GM19240 (cell line): ENCODE results near the gene ACADM.
"Not testable (repeated sequence)": the region's sequence is repeated elsewhere in the genome, so short reads cannot be mapped to it uniquely, and the experiment has no call there.

Experiments used
- DNase-seq: peaks from one replicate; pipeline ENCODE4 v3.0.0; 2011; ENCODE audit warnings: low spot score; ENCODE audit not compliant: insufficient read length

ACADM gene

DNA sequence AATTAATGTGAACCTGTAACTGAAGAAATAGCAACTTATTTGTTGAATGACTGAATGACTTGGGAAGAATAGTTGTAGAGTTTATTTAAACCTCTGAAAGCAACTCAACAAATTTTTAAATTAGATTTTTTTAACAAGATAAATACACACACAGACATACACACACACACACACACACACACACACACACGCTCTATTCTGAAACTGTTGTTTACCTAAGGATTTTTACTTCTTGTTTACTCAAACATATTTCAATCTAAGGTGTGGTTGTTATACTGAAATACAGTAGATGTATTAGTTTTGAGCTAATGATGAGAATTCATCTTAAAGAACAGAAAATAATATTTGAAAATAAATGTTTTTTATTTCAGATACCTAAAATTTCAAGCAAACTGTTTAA is 11.5 kb downstream of the ACADM start:
- no peak for DNase-seq

DNA sequence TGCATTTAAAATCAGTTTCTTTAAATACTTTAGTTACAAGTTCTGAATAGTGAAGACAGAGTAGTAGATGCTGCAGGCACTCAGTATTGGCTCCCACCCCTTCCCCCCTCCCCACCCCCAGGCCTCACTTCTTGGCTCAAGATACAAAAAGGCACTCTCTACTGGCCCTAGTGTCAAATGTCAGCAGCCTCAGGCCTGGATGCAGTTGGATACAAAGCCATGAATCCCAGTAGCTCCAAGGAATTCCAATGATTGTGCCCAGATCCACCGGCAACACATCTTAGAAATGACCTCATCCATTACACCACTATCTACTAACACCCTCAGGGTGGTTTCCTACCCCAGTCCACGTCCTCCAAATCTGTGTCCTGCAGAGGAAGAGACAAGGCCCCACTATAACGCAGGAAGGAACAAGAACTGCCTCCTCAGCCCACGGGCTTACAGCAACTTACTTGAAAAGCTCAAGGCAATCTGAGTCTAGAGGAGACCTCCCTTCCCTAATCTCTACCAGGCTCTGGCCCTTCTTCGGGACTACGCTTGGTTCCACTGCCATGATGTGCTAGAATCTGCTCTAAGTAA is 17.6 kb downstream of the ACADM start:
- no peak for DNase-seq

DNA sequence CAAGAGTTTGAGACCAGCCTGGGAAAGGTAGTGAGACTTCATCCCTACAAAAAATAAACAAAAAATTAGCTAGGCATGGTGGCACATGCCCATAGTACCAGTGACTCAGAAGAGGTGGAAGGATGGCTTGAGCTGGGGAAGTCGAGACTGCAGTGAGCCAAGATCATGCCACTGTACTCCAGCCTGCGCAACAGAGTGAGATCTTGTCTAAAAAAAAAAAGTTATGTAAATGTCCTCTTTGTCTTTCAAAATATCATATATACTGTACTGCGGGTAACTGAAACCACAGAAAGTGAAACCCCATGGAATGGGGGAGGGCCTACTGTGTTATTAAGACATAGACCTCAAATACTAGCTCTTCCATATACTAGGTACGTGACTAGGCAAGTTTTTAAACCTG is 20.8 kb downstream of the ACADM start:
- DNase-seq = peak; percentile 6

DNA sequence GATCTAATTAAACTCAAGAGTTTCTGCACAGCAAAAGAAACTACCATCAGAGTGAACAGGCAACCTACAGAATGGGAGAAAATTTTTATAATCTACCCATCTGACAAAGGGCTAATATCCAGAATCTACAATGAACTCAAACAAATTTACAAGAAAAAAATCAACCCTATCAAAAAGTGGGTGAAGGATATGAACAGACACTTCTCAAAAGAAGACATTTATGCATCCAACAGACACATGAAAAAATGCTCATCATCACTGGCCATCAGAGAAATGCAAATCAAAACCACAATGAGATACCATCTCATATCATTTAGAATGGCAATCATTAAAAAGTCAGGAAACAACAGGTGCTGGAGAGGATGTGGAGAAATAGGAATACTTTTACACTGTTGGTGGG is 32.7 kb downstream of the ACADM start:
- not testable (repeated sequence) for DNase-seq

DNA sequence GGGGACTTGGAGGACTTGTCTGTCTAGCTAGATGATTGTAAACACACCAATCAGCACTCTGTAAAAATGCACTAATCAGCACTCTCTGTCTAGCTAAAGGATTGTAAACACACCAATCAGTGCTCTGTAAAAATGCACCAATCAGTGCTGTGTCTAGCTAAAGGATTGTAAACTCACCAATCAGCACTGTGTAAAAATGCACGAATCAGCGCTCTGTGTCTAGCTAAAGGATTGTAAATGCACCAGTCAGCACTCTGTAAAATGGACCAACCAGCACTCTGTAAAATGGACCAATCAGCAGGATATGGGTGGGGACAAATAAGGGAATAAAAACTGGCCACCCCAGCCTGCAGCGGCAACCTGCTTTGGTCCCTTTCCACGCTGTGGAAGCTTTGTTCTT is 34.0 kb downstream of the ACADM start:
- not testable (repeated sequence) for DNase-seq

DNA sequence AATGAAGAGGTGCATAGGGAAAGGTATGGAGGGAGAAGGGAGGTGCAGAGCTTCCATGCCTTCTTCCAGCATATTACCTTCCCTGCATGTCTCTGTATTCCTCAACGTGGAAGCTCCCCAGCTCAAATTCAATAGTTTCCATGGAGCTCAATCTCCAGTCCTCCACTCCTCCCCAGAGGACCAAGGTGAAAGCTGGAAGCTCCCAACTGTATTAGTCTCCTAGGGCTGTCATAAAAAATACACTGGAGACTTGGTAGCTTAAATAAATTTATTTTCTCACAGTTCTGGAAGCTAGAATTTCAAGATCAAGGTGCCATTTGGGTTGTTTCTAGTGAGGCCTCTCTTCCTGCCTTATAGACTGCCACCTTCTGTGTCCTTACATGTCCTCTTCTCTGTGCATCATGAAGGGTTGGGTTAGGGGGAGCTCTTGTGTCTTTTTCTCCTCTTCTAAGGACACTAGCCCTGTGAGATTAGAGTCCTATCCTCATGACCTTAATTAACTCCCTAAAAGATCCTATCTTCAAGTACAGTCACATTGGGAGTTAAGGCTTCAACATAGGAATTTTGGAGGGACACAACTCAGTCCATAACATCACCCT is 39.6 kb downstream of the ACADM start:
- no peak for DNase-seq

DNA sequence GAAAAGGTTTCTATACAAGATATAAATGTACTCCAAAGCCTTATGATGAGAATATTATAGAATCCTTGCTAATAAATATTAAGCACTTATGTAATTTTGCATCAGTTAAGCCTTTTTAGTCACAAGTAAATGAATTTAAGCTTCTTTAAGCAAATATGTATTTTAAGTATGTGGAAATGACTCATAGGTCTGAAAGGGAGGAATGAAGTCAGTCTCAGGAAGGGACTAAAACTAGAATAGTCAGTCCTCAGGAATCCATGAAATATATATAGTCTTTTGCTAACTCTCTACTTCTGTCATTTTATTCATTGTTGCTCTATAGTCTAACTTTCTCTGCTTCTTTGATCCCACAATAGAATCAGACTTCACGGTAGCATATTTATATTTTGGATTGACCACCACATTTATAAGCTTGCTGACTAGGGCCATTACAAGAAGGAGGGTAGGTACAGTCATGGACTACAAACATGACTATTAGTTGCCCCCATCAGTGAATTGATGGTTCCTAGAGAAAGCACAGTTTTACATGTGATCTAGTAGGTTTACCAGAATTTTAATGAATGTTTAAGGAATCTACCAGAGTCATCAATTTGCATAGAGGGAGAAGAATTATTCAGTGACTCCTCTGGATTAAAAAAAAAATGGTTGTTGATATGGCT is 41.3 kb downstream of the ACADM start:
- no peak for DNase-seq

DNA sequence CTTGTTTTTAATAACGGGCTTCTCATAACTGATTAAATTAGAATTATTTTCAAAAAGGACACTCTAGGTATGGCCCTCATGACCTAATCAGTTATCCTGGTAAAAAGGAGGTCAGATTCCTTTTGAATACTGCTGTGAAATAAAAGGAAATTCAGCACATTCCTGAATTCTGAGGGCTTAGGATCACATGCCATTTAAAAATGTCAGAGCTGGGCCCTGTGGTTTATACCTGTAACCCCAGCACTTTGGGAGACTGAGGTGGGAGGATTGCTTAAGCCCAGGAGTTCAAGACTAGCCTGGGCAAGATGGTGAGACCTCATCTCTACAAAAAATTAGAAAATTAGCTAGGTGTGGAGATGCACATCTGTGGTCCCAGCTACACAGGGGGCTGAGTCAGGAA is 43.5 kb downstream of the ACADM start:
- no peak for DNase-seq

DNA sequence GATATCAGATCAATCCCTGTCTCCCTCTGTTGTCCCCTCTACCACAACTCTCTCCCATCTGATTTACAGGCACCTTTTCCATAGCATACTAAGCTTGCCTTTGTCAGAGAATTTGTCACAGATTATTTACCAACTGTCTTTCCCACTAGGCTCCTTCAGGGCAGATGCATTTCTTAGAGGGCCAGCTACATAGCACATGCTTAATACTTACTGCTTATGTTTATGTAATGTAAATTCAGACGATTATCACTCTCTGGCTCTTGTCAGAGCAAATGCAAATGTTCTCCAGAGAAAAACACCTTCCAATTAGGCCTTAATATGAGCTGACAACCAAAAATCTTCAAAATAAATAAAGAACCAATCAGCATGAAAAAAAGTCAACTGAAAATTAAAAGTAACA is 46.3 kb downstream of the ACADM start:
- DNase-seq = no peak

DNA sequence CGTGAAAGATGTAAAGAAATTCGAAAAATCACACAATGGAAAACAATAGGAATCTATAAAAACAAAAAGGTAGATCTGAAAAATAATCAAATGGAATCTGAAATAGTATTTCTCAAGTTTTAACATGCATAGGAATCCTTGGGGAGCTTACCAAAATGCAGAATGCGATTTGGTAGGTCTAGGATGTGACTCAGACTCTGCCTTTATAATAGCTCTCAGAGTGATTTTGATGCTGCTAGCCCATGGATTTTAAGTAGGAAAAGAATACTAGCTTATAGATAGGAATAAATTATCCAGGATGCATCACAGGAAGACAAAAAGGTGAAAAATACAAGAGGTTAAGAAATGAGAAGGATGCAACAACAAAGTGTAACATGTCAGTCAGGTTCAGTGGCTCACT is 47.5 kb downstream of the ACADM start:
- DNase-seq = no peak

DNA sequence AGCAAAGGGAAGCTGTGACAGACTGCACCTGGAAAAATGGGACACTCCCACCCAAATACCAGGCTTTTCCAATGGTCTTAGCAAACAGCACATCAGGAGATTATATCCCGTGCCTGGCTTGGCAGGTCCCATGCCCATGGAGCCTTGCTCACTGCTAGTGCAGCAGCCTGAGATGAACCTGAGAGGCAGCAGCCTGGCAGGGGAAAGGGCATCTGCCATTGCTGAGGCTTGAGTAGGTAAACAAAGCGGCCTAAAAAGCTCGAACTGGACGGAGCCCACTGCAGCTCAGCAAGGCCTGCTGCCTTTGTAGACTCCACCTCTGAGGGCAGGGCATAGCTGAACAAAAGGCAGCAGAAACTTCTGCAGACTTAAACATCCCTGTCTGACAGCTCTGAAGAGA is 53.3 kb downstream of the ACADM start:
- not testable (repeated sequence) for DNase-seq

DNA sequence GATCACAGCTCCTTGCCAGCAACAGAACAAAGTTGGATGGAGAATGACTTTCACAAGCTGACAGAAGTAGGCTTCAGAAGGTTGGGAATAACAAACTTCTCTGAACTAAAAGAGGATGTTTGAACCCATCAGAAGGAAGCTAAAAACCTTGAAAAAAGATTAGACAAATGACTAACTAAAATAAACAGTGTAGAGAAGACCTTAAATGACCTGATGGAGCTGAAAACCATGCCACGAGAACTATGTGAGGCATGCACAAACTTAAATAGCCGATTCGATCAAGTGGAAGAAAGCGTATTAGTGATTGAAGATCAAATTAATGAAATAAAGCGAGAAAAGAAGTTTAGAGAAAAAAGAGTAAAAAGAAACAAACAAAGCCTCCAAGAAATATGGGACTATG is 54.2 kb downstream of the ACADM start:
- not testable (repeated sequence) for DNase-seq

DNA sequence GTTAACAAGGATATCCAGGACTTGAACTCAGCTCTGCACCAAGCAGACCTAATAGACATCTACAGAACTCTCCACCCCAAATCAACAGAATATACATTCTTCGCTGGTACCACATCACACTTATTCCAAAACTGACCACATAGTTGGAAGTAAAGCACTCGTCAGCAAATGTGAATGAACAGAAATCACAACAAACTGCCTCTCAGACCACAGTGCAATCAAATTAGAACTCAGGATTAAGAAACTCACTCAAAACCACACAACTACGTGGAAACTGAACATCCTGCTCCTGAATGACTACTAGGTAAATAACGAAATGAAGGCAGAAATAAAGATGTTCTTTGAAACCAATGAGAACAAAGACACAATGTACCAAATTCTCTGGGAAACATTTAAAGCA is 55.7 kb downstream of the ACADM start:
- not testable (repeated sequence) for DNase-seq

DNA sequence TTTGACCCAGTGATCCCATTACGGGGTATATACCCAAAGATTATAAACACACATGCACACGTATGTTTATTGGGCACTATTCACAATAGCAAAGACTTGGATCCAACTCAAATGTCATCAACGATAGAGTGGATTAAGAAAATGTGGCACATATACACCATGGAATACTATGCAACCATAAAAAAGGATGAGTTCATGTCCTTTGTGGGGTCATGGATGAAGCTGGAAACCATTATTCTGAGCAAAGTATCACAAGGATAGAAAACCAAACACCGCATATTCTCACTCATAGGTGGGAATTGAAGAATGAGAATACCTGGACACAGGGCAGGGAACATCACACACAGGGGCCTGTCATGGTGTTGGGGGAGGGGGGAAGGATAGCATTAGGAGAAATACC is 59.4 kb downstream of the ACADM start:
- not testable (repeated sequence) for DNase-seq

DNA sequence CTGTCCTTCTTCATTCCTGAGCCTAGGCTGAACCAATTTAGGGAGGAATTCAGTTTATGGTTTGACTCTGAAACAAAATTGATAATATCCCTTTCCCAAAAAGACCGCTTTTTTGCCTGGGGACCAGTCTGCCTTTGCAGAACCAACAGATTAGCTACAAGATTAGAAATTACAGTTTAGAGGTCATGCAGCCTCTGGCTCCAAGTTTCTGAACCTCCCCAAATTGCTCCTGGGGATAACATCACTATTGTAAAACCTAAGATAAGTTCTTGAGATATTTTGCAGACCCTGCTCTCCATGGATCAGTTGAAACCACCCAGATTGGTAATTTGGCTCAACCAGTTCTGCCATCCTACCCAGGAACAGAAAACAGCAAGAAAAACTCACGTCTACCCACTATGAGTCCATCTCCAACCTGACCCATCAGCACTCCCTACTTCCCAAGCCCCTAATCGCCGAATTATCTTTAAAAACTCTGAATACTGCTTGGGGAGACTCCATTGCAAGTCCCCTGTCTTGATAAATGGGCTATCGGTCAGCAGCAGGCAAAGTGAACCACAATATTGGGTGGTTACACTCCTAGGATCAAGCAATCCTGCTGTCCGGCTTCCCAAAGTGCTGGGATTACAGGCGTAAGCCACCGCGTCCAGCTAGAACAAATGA is 60.9 kb downstream of the ACADM start:
- DNase-seq = no peak

DNA sequence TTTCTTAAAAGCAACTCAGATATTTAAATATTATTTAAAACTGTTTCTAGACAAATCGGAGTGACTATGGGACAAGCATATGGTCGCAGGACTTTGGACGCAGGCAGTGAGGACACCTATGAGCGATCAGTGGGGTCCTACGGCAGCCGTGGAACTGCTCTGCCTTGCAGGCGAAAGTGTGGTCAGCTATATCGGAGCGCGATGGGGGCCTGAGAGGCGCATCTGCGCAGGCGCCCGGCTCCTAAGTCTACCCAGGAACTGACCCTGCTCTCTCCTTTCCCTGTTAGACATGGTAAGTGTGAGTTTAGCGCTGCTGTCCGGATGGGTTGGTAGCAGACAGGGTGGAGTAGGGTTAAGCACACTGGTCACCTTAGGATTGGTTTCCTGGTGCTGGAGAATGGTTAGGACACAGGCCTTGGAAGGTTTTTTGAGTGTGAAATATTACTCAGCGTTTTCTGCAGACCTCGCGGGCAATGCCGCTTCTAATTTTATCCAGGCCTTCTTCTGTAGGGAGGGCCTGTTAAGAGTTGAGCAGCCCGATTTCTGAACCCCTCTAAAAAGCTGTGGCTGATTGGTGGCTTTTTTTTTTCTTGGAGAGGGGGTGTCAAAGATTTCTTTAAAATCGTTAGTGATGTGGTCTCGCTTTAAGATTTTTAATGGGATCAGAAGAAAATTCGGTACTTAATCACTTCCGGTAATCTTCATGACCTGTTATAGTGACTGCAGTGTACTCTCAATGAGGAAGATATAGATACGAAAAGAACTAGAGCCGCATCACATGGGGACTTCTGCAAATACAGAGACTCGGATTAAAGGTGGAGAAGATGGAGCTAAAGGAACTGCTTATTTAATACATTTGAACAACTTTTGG is 61.7 kb downstream of the ACADM start, which contains the start of gene RABGGTB:
RABGGTB (plus strand) TSS at position 274 of the 871 bp plus-strand sequence; CDS start at position 290, 16 bp downstream.
- peak; percentile 61 for DNase-seq

DNA sequence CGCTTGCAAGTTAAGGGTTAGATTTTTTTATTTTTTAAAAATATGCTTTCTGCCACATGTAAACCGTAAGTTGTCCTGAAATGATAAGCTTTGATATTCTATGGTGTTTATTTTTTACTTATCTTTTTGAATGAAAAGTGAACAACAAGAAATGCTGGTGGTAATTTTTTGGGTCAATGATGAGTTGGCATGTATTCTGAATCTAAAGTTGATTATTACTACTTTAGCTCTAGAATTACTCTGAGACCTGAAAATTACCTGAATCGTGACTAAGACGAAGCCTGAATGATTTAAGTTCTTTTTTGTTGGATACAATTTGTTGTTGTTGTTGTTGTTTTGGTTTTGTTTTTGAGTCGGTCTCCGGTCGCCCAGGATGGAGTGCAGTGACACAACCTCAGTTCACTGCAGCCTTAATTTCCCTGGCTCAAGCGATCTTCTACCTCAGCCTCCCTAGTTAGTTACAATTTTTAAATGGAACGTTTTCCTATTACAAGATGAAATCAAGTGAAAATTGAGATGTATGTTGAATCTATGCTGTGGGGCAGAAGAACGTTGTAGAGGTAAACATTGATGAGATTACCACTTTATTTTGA is 62.5 kb downstream of the ACADM start:
- no peak for DNase-seq

DNA sequence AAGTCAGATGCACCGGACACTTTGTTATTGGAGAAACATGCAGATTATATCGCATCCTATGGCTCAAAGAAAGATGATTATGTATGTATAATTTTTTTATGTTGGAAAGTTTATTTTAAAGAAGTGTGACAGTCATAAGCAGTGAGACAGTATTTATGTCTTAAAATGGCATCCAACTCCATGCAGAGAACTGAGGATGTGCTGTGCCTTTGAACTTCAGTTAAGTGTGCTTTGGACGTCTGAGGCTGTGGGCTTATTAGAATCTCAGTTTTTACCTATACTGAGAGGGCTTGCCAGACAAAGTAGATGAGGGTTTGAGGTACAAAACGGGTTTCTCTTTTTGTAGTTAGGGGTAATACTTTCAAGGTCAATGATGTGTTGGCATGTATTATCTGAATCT is 63.0 kb downstream of the ACADM start:
- DNase-seq = no peak

DNA sequence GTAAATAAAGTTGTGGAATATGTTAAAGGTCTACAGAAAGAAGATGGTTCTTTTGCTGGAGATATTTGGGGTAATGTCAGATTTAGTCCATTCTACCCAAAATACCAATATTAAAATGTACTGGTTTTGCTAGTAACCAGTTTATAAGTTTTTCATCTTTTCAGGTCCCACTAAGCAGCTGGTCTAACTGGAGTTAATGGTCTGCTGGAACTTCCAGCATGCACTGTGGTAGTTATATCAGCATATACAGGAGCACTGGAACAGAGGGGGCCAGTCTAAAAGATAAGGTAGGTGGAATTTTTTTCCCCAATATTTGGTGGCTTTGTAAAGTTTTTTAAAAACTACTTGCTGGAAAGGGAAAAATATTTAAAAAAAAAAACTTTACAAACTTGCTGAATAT is 65.5 kb downstream of the ACADM start:
- DNase-seq = no peak

DNA sequence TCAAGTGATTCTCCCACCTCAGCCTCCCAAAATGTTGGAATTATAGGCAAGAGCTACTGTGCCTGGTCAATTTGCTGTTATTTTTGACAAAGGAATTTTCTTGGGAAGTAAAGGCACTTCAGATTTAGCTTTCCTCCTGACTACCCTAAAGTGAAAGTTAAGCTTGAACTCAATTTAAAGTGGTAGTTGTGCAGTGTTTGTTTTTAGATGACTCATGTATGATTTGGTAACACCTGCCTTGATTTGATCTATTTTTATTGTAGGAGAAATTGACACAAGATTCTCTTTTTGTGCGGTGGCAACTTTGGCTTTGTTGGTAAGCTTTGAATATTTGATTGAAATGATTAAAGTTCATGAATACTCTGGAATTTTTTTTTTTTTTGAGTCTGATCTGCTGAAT is 66.5 kb downstream of the ACADM start:
- DNase-seq = no peak

DNA sequence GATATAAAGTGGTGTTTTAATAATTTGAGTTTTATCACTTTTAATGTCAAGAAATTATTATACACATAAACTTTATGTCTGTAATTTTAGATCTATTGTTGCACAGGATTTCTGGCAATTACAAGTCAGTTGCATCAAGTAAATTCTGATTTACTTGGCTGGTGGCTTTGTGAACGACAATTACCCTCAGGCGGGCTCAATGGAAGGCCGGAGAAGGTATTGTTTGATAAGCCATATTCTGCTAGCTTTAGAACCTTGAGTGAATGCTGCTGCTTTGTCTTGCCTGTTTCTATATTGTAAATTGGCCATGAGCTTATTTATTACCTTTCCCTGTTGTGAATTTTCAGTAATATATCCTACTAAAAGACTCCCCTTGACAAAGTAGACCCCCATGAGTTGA is 67.6 kb downstream of the ACADM start:
- DNase-seq = no peak
